ENCODE measurements around the gene HDAC9.
"Not testable (repeated sequence)": the region's sequence is repeated elsewhere in the genome, so short reads cannot be mapped to it uniquely, and the experiment has no call there.

The HDAC9 gene

DNA sequence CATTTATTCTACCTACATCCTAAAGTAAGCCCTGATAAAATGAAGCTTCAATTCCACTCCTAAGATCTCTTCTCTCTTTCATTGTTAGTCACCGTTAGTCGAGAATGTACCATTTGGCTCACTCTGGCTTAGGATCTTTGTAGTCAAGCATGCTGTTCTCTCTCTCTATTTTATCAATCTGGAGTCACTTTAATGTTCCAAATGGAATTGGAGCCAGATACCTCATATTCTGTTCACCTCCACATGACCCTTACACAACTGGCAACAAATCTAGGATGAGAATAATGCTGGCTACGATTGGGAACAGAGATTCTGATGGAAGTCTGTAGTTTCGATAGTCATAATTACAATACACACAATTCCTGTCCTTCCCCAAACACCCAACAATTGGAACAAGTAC, 408.1 kb downstream of the HDAC9 start:
- DNase-seq = no peak

DNA sequence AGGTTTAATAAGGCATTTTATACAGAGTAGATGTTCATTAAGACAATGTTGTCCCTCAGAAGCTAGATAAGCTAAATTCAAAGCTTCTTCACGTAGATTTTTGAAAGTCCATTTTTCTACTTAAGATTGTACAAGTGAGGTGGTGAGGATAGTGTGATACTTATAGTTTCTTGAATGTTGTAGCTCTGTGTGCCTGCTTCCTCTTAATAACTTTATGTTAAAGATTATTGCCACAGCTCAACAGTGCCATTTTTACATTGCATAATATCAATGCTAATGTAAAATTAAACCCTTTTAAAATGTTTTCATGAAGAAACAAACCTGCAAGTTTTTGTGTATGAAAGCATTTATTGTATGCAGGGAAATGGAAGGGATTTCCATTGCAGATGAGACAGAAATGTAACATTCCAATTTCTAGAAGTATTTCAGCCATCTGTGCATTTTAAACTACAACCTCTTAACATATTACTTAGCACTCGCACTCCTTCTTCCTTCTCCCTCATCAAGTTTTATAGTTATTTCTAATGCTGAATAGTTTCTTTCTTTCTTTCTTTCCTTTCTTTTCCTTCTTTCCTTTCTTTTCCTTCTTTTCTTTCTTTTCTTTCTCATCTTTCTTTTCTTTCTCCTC, 409.9 kb downstream of the HDAC9 start:
- no peak for DNase-seq

DNA sequence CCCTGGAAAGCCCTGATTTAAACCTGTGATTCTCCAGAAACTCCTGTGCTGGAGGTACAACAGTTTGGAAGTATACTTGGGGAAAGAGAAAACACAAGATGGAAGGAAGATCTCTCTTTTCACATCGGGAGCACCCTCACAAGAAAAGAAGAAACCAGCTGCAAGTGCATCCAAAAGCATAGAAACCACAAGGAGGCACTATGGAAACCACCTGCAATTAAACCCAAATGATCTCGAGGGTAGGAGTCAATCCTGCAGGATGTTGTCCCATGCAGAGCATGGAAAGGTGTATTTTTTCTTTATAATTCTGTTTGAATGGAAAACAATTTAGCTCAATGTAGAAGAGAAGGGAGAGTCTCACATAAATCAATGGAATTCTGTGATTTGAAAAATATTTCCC, 411.4 kb downstream of the HDAC9 start:
- no peak for DNase-seq

DNA sequence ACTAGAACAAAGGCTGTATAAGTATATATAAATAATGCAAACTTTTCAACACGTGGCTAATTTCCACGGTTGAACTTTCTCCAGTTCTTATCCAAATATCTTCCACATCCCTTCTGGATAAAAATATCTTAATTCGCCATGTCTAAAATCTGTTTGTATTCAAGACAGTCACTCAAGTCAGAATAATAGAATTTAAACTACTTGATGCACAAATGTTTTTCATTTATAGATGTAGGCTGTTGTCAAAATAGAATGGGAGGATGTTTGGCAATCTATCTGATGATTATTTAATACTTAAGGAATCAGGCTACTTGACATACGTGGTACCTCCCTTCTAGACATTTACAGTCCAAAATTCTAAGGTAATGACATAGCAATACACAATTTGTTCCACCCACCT, 417.6 kb downstream of the HDAC9 start:
- no peak for DNase-seq

DNA sequence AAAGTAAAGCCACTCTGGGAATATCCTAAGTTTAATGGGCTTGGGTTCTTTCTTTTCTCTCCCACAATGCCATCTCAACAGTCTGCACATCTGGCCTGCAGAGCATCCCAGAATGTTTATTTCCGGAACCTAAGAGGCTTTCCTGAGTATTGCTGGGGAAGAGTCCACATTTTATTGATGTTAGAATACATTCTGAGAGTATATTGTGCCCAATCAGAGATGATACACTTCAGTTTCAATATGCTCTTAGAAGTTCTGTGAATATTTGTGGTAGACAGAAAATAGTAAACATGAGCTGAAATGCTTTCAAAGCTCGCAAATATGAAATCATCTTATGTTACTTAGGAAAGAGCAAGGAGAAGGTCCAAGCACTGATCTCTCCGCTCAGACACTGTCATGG, 421.3 kb downstream of the HDAC9 start:
- DNase-seq = no peak

DNA sequence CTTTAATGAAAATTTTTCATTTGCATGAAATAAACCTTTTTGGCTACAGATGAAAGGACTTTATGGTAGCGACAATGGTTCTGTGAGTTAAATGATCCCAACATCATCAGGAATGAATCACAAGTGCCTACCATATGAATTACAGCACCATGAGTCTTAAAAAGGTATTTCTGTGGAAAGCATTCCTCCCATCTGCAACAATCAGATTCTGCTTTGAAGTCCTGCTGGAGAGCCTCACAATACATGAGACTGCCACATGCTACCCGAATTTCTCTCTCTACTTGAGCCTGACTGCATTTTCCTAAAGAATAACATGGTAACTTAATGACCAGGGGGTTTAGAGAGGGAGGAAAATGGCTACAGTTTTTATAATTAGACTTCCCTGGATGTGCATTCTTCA, 431.6 kb downstream of the HDAC9 start:
- no peak for DNase-seq

DNA sequence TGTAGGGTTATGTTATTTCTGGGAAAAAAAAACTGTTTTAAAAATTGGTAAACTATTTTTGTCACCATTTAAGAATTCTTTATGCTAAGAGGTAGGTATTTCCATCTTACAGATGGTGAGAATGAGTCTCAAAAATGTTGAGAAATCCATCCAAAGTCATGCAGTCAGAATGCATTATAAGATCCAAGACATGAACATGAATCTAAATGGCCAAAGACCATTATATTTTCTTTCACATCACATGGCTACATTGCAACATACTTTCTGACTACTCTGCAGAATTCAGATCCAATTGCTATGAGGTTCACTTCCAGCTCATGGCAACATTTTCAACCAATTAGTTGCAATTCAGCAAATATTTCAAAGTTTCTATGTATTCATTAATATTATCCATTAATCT, 440.7 kb downstream of the HDAC9 start:
- DNase-seq = no peak

DNA sequence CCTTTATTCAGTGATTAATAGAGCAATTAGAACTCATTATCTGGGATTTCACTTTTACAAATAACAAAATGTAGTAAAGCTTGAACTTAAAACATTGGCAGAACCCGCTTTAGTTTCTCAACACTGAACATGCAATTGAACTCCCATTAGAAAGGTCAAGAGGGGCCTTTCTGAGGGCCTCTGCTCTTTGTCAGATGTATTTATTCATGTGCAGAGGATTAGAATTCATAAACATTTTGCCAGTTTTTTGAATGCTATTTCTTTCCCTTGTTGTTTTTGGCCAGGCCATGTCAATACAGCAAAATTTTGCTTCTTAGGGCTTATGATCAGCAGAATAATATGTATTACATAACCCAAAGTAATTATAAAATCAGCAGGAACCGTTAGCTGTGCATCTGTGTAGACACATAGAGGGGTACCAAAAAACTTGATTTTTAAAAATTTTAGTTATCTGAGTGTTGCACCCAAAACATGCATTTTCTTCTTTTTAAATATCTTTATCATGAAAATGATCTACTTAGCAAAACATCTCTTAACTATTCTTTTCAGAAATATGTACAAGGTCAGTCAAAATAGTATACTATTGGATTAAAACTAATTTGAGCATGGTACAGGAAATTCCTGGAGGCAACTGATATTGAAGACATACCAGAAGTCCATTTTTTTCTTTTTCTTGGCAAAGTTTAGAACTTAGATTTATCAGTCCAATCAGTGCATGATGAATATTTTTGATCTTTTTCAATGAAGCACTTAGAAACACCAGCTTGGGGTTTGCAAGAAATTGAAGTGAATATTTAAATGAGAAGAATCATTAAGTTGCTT, 444.4 kb downstream of the HDAC9 start:
- no peak for DNase-seq

DNA sequence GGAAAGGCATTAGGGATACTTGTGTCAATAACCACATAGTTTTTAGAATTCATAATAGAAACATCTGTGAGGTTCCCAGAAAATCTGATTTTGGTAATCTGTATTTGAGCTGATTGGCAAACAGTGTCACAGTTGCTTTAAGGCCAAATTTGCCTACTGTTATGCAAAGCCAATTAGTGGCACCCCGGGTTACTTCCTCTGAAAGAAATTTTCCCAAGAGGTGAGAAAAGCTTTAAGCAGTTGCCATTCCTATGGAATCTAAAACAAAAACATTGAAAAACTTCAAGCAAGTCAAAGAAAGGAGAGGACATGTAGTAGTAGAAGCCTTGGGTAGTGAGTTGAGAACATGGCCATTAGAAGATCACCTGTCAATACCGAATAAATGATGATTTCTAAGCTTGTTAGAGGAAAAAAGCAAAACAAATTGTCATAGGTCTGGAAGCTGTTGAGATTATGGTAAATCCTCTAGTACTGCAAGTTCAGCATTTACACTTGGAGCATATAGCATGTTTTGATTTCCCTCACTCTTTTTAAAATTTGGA, 445.1 kb downstream of the HDAC9 start:
- DNase-seq = no peak

DNA sequence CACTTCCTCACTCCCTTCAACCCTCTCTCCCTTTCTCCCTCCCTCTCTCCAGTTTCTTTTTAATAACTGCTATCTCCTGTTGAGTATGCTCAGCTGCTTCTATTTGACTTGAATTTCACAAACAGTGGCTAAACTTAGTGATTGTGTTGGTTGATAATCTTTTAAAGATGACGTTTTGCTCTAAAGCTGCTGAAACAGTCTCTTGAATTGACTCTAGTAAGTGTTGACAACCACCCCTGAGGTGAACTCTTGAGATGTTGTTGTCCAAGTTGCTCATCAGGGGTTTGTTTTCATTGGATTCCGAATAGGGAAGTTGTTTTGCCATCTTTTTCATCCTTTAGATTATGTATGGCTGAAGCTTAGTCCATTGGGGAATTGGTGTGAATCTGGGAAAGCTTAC, 445.7 kb downstream of the HDAC9 start:
- no peak for DNase-seq

DNA sequence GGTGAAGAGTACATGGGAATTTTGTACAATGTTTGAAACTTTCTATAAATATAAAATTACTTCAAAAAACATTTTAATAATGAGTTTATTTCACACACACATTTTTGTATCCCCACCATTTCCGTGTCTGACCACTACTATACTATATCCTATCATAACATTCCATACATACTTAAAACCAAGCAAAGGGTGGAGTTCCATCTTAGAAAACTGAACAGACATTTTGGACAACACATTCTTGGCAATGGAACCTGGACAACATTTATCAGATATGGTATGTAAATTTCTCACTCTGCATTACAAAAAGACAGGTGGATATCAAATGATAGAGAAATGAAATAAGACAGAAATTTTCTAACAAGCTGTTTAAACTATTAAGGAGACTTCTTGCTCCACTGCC, 453.0 kb downstream of the HDAC9 start:
- no peak for DNase-seq

DNA sequence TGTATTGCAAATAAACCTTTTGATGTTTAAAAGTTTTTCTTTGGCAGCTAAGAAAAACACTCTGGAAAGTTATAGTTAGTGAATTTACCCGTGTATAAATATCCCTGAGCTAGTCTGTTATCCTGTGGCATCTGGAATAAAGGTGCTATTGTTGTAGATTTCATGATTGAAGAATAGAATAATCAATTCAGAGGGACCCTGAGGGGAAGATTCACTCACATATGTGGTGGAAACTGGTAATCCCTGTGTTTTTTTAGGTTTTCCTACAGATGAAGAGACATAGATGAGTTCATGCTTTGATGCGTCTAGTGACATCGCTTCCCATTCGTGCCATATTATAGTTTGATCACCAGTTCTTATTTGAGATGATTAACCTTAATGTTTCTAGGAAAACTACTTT, 457.3 kb downstream of the HDAC9 start:
- DNase-seq = no peak

DNA sequence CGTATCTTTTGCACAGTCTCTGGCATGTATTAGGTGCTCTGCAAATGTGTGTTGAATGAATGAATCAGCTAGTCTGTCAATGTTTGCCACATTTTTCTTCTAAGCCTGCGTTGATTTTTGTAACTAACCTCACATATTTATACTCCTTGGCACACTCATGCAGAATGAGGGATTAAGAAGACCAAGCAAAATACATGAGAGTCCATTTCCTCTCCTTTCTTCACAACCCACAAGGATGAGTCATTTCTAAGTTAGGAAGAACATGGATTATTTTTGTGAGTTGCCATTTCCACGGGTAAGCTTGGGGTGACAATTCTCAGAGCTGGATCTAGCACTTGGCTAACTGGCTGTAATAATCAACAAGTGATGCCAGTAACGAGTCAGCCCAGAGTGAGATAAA, 463.1 kb downstream of the HDAC9 start:
- no peak for DNase-seq

DNA sequence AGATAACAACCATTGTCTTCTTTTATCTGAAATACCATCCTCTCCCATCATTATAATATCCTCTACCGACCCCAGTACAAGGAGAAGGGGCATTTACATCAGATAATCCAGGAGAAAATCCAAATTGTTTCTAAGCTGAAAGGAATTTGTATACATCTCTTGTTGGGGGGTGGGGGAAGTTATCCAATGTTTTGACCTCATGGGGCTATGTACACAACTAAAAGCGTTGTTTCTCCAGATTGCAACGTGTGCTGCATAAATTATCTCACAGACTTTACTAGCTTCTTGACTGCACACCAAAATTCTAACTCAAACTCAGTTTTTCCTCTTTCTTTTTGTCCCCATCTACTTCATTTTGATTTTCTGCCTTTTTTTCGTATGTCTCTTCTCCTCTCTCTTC, 465.2 kb downstream of the HDAC9 start:
- DNase-seq = no peak

DNA sequence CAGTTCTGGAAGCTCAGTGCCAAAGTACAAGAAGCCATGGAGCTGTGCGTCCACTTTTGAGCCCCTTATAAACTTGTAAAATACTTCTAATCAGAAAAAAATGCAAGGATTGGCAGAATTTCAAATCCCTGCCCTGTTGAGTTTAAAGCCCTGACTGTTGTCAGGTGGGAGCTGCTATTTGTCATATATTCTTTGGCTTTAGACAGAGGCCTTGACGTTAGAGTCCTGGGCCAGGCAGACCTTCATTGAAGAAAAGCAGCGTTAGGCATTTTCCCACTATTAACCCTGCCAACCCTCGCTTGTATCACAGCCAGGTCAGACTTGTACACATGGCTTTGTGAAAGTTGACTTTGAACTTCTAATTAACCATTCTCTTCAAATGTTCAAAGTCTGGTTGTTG, 466.5 kb downstream of the HDAC9 start:
- DNase-seq = no peak

DNA sequence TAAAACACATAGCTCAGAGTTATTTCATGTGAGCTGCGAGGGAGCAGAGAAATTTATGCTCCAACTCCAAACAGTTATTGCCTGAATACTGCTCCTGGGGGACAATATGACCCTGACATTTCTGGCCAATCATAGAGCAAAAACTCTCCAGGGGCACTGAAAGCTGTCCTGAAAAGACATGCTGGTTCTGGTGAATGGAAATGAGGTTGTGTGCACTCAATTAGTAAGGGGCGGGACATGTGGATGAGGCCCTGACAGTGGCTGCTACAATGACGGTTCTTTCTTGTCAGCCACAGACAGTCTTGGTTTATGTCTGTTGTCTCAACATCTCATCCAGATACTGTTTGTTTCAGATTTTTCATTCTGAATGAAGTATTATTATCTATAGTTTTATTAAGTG, 470.1 kb downstream of the HDAC9 start:
- DNase-seq = no peak

DNA sequence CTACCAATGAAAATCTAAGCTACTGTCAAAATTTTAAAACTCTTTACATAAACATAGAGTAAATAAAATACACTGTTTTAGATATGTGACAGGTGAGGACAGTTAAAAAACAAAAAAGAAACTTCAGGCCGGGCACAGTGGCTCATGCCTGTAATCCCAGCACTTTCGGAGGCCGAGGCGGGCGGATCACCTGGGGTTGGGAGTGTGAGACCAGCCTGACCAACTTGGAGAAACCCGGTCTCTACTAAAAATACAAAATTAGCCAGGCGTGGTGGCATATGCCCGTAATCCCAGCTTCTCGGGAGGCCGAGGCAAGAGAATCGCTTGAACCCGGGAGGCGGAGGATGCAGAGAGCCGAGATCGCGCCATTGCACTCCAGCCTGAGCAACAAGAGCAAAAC, 472.2 kb downstream of the HDAC9 start:
- DNase-seq = not testable (repeated sequence)

DNA sequence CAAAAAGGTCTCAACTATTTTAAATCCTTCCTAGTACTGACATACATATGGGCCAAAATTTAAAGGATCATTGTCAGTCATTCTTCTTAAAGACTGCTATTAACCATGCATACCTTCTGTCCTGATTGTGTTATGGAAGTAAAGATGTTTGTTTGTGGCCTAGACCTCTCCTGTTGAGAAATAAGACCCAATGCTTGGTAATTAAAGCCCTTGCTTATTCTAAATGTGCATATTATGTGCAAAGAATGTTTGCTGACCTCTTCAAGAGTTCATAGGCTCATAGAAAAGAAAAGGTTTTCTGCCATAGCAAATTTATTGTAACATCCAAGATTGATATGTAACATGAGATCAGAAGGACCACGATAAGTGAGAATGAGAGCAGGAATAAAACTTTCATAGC, 476.3 kb downstream of the HDAC9 start:
- DNase-seq = no peak

DNA sequence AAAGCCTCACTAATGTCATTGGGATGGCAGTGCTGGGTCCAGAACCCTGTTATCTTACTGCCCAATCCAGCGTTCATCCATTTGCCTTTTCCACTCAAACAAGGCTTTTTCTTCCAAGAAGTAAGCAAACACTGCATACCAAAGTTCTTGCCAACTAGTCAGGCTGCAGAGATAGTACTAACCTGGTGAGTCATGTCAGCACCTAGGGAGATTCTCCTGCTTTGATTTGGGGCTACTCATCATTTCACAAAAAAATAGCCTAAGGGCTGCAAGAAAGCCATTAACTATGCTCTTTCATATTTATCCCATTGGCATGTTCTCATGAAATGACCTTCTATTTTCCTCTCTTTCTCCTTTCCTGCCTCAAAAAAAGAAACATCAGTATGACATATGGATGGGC, 479.3 kb downstream of the HDAC9 start:
- no peak for DNase-seq

DNA sequence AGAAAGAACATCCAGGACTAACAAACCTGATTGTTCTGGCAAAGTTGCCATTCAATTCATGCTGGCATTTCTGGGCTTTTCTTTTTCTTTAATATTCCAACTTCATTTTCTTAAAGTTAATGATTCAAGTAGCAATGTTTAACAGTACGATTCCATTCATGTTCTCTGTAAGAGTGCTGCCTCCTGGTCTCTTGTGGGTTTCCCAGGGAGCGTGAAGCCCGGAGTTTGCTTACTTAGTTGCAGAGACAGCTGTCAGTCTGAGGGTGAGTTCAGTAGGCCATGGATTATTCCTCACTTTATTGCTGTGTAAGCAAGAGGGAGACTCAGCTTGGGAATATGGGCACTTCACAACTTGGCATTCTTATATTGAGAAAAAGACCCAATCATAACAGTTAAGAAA, 479.7 kb downstream of the HDAC9 start:
- DNase-seq = no peak

DNA sequence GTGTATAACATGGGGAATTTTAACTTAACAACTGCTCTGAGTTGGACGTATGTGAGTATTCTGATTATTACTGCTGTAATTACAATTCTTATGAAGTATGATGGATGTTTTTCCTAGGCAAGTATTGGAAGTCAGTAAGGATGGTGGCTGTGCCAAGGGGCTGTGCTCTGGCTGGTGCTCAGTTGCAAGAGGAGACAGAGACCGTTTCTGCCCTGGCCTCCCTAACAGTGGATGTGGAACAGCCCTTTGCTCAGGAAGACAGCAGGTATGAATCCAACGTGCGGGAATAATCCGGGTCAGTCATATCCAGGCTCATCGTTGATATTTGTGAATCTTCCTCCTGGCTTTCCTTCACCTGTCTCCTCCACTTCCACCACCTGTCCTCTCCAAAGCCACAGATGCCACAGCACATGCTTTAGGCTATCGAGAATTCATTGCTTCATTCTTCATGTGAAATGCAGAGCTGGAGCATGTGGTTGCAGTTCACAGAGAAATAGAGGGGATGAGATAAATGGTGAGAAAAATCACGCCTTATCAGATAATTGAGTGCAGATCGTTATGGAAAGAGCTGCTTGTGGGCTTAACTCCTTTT, 480.2 kb downstream of the HDAC9 start:
- no peak for DNase-seq

DNA sequence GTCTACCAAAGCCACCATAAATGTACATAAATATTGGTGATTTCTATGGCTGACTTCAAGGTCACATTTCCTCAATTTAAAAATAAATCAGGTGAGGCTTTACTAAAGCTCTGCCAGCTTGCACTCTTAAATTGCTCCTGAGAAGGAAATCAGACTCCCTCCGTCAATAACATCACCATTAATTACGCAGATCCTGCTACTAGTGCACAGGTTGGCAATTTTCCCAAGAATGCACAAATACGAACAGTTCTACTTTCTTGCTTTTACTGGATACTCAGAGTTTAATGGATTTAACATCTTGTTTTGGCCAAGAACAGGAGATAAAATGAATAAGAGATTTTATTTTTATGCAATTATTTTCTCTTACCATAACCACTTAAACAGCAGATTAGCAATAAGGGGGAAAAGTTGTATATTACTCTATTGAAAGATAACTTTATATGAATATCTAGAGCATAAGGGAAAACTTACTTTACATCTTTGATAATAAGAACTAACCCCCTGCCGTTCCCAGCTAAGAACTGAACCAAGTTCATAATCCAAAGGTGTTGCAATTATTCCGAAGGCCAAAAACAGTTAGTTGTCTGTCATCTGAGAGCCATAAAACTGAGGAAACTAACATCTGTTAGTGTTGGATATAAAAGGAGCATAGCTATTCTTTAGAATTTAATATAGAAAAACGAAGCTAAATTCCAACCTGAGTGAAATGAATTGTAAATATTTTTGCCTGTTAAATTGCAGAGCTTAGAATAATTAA, 481.3 kb downstream of the HDAC9 start:
- no peak for DNase-seq

DNA sequence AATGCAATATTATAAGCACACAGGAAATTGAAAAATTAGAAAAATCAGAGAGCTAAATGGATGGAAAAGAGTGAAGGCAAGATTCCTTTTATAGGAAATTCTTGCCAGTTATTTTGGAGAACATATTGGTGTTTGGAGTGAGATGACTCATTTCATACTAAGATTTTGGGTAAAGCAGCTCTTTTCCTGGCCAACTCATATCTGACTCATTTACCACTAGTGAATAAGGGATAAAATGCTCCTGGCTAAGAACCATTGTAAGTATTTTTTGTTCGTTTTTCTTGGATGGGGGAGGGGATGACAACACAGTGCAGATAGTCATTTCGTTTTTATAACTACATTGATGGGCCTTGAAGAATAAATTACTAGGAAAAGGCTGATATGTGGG, 482.6 kb downstream of the HDAC9 start:
- no peak for DNase-seq

Data from inflammatory macrophage (primary cell).